KMS-11 (cell line): ENCODE data around the gene CROCC2.

ENCODE experiments used
- H2AFZ ChIP-seq: fragments of 200-600 bp; sonication (generic); 2 replicates; pipeline ENCODE4 v1.6.1; 2016; ENCODE audit warnings: antibody characterized with exemption, mixed run types, low read depth
- H3K27ac ChIP-seq: fragments of 200-600 bp; sonication (generic); 2 replicates; pipeline ENCODE4 v1.6.1; 2016; ENCODE audit warnings: mild to moderate bottlenecking, mixed run types
- H3K27me3 ChIP-seq: fragments of 200-600 bp; sonication (generic); 2 replicates; pipeline ENCODE4 v1.6.1; 2017; ENCODE audit warnings: mild to moderate bottlenecking, low read depth, mixed run types, moderate library complexity; ENCODE audit not compliant: insufficient read depth
- H3K36me3 ChIP-seq: fragments of 200-600 bp; sonication (generic); 2 replicates; pipeline ENCODE4 v1.6.1; 2017; ENCODE audit warnings: mild to moderate bottlenecking, mixed run types; ENCODE audit not compliant: insufficient read depth
- H3K4me1 ChIP-seq: fragments of 200-600 bp; sonication (generic); 2 replicates; pipeline ENCODE4 v1.6.1; 2016; ENCODE audit warnings: mild to moderate bottlenecking, low read depth, mixed run types; ENCODE audit not compliant: poor library complexity, severe bottlenecking
- H3K4me2 ChIP-seq: fragments of 200-600 bp; sonication (generic); 2 replicates; pipeline ENCODE4 v1.7.0; 2016; ENCODE audit warnings: mild to moderate bottlenecking, mixed run types
- H3K4me3 ChIP-seq: fragments of 200-600 bp; sonication (generic); IDR thresholded peaks from 2 replicates; pipeline ENCODE4 v1.6.1; 2017; ENCODE audit warnings: low read depth, low read length, mixed read lengths; ENCODE audit not compliant: insufficient read depth
- H3K79me2 ChIP-seq: fragments of 200-600 bp; sonication (generic); 2 replicates; pipeline ENCODE4 v1.6.1; 2016; ENCODE audit warnings: low read depth, mixed run types; ENCODE audit not compliant: insufficient read depth
- H3K9ac ChIP-seq: fragments of 200-600 bp; sonication (generic); 2 replicates; pipeline ENCODE4 v1.6.1; 2016; ENCODE audit warnings: mild to moderate bottlenecking, mixed run types
- H4K20me1 ChIP-seq: fragments of 200-600 bp; sonication (generic); 2 replicates; pipeline ENCODE4 v1.6.1; 2016; ENCODE audit warnings: mild to moderate bottlenecking, mixed run types; ENCODE audit not compliant: insufficient read depth
- TF ChIP-seq, protein P1 (sequence below): fragments of 200-600 bp; sonication (generic); conservative IDR thresholded peaks from 2 replicates; pipeline ENCODE4 v1.6.1; 2017; ENCODE audit warnings: low read depth, mild to moderate bottlenecking, antibody characterized with exemption, low read length, moderate library complexity, mixed read lengths

The CROCC2 gene

GRCh38 chr2:241003369-241003768 lies 97.2 kb downstream of the CROCC2 start:
- Histone ChIP-seq H3K79me2 (no peaks in the 10 kb centered on the region), H2AFZ (no peak overlapping the region), H3K27ac (no peak overlapping the region), H3K4me2 (no peak overlapping the region), H3K4me1 (no peaks in the 10 kb centered on the region), H3K36me3 (no peaks in the 10 kb centered on the region), H3K27me3 (peaks cover 5% of the 10 kb centered on the region; the same call in 1 of the 2 replicates), H3K4me3 (no peak overlapping the region), H3K9ac (no peak overlapping the region), H4K20me1 (no peaks in the 10 kb centered on the region)
- TF ChIP-seq, protein P1, sequence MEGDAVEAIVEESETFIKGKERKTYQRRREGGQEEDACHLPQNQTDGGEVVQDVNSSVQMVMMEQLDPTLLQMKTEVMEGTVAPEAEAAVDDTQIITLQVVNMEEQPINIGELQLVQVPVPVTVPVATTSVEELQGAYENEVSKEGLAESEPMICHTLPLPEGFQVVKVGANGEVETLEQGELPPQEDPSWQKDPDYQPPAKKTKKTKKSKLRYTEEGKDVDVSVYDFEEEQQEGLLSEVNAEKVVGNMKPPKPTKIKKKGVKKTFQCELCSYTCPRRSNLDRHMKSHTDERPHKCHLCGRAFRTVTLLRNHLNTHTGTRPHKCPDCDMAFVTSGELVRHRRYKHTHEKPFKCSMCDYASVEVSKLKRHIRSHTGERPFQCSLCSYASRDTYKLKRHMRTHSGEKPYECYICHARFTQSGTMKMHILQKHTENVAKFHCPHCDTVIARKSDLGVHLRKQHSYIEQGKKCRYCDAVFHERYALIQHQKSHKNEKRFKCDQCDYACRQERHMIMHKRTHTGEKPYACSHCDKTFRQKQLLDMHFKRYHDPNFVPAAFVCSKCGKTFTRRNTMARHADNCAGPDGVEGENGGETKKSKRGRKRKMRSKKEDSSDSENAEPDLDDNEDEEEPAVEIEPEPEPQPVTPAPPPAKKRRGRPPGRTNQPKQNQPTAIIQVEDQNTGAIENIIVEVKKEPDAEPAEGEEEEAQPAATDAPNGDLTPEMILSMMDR: no peak

- TF ChIP-seq, protein P1: no peak
- H3K4me3 ChIP-seq: no peak overlapping the region
- H3K9ac ChIP-seq: no peak overlapping the region
- H2AFZ ChIP-seq: no peak overlapping the region
- H3K79me2 ChIP-seq: no peaks in the 10 kb centered on the region
- H4K20me1 ChIP-seq: no peaks in the 10 kb centered on the region
- H3K27me3 ChIP-seq: peaks cover 5% of the 10 kb centered on the region; the same call in 1 of the 2 replicates
- no peaks in the 10 kb centered on the region for H3K4me1 ChIP-seq
- no peak overlapping the region for H3K27ac ChIP-seq
- no peaks in the 10 kb centered on the region for H3K36me3 ChIP-seq
- no peak overlapping the region for H3K4me2 ChIP-seq
These were observed 97.9 kb downstream of the CROCC2 start for GRCh38 chr2:241003830-241004564.

DNA sequence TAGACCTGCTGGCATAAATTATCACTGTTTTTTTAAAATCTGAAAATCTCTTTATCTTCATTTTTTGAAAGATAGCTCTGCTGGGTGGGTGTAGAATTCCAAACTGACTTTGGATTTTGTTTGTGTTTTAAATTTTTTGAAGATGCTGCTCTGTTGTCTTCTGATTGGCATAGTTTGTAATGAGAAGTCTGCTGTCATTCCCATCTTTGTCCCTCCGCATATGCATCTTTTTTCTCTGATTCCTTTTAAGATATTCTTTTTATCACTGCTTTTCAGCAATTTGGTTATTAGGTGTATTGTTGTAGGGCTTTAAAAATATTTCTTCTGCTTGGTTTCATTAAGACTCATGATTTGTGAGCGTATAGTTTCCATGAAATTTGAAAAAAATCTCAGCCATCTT lies 99.4 kb downstream of the CROCC2 start:
- TF ChIP-seq, protein P1: no peak
- no peaks in the 10 kb centered on the region for H3K36me3 ChIP-seq
- no peak overlapping the region for H3K27ac ChIP-seq
- no peaks in the 10 kb centered on the region for H3K79me2 ChIP-seq
- H3K9ac ChIP-seq: no peak overlapping the region
- H3K27me3 ChIP-seq: peaks cover 16% of the 10 kb centered on the region; the same call in 1 of the 2 replicates
- H3K4me3 ChIP-seq: no peak overlapping the region
- no peak overlapping the region for H3K4me2 ChIP-seq
- H4K20me1 ChIP-seq: no peaks in the 10 kb centered on the region
- H3K4me1 ChIP-seq: no peaks in the 10 kb centered on the region
- no peak overlapping the region for H2AFZ ChIP-seq

GRCh38 chr2:241006412-241006811 lies 100.3 kb downstream of the CROCC2 start:
- H3K27me3 ChIP-seq: peaks cover 18% of the 10 kb centered on the region; the same call in 1 of the 2 replicates
- no peaks in the 10 kb centered on the region for H4K20me1 ChIP-seq
- TF ChIP-seq, protein P1: no peak
- H2AFZ ChIP-seq: no peak overlapping the region
- H3K36me3 ChIP-seq: no peaks in the 10 kb centered on the region
- no peaks in the 10 kb centered on the region for H3K79me2 ChIP-seq
- H3K4me2 ChIP-seq: no peak overlapping the region
- no peak overlapping the region for H3K9ac ChIP-seq
- H3K4me1 ChIP-seq: no peaks in the 10 kb centered on the region
- no peak overlapping the region for H3K4me3 ChIP-seq
- no peak overlapping the region for H3K27ac ChIP-seq
